ENCODE results near the gene CYB5B. TPM values are rescaled to one million over a fixed set of nuclear protein-coding genes. Genes with fewer than 3 reads are reported as not detected.

The CYB5B gene
- total RNA-seq, 1 donor from 2014 or later: 97.5 TPM

DNA sequence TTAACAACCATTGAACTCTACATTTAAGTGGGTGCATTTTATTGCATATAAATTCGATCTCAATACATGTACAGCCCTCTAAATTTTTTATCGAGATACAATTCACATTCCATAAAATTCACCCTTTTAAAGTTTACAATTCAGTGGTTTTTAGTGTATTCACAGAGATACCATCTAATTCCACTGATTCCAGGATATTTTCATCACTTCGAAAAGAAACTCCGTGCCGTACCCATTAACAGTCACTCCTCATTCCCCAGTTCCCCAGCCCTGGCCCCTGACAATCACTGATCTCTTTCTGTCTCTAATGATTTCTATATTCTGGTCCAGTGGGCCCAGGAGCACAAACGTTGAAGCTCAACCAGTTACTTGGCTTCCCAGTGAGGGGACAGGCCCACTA, 61.4 kb downstream of the CYB5B start:
- DNase-seq (ENCODE audit: low spot score): no peak

DNA sequence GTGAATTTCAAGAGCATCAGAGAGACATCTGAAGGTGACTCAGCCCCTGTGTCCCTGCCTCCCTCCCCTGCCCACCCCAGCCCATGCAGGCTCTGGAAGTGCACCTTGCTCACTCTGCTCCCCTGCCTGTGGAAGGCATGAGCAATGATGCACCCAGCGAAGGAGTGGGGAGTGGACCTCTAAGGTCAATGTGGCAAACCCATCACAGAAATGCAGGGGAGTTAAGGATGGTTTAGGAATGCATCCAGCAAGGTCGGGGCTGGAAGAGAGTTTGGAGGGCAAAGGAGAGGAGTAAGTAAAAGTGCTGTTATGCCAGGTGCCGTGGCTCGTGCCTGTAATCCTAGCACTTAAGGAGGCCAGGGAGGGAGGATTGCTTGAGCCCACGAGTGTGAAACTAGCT, 61.9 kb downstream of the CYB5B start:
- no peak for DNase-seq (ENCODE audit: low spot score)

DNA sequence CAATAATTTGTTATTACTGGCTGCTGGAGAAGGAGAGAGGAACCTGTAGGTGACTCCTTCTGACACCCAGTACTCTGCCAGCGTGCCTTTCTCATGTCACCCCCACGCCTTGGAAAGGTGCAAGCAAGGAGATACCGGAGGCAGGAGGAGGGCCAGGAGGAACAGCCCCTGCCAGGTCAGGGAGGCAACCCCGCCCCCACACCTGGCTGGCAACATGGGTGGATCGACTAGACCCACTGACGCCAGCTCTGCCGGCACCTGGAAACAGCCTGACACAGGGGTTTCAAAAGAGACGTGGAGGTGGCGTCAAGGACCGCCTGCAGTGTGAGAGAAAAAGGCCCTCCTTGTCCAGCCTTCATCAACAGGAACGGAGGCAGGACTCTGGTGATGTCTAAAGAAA, 62.3 kb downstream of the CYB5B start:
- no peak for DNase-seq (ENCODE audit: low spot score)

DNA sequence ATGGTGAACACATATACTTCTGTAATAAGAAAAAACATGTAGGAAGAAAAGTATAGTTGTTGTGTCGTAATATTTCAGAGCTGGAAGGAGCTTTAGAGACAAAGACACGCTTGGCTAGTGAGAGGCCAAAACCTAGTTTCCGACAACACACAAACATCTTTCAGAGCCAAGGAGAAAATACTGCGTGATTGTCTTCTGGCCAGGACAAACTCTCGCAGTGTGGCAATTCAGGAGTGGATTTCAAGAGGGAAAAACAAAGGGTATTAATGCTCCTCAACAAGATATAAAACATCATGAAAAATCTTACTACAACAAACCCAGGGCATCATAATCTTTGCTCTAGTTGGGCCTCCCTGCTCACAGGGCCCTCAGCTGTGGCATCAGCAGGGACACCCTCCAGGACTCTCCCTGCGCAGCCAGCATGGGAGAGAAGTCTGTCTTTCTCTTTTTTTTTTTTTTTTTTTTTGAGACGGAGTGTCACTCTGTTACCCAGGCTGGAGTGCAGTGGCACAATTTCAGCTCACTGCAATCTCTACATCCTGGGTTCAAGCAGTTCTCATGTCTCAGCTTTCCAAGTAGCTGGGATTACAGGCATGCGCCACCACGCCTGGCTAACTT, 66.4 kb downstream of the CYB5B start:
- DNase-seq (ENCODE audit: low spot score): no peak

DNA sequence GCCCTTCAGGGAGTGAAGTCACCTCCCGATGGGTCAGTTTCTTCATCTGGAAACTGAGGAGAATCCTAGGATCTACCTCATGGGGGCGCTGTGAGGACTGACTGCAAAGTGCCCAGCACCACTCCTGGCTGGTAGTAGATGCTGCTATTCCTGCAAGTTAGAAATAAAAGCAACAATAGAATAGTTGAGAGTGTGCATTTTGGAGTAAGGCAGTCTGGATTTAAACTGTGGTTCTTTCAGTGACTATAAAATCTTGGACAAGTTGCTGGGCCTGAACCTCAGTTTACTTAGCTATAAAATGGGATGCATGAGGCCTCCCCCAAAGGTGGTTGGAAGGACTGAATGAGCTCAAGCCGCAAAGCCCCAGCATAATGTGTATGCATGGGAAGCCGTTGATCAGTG, 70.6 kb downstream of the CYB5B start:
- no peak for DNase-seq (ENCODE audit: low spot score)

DNA sequence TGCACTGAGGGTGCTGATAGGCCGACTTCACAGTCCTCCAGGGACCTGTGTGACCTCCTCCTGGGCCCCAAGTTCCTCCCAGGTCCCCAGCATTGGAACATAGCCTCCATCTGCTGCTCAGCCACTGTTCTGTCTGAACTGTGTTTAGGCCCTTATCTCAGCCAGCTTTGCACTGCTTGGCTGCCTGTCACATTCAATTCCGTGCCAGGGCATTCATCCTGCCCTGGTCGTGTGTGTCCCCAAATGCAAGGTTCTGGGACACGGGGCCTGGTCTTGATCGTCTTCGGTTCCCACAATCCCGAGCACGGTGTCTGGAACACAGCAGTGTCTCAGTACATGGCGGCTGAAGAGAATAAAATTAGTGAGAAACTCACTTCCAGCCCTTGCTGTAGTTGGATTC, 71.4 kb downstream of the CYB5B start:
- no peak for DNase-seq (ENCODE audit: low spot score)

DNA sequence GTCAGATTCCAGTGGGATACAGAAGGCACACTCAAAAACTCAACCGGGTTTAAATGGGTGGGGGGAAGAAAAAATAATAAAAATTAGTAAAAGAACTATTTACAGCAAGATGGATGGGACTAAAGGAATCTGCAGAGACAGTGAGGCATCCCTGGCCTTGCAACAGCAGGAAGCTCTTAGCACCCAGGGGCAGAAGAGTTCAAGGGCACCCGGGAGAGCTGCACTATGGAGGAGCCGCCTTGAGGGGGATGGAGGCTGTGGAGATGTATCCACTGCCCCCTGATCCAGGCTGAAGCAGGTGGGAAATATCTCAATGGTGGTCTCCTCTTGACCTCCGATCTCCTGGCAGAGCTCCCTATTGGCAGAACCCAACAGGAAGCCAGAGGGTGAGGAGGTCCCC, 72.0 kb downstream of the CYB5B start:
- DNase-seq (ENCODE audit: low spot score): no peak

DNA sequence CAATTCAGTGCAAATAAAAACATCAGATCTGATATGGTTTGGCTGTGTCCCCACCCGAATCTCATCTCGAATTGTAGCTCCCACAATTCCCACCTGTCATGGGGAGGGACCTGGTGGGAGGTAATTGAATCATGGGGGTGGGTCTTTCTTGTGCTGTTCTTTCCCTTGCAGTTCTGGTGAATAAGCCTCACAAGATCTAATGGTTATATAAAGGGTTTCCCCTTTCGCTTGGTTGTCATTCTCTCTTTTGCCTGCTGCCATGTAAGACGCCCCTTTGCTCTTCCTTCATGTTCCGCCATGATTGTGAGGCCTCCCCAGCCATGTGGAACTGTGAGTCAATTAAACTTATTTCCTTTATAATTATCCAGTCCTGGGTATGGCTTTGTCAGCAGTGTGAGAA, 72.5 kb downstream of the CYB5B start:
- no peak for DNase-seq (ENCODE audit: low spot score)

DNA sequence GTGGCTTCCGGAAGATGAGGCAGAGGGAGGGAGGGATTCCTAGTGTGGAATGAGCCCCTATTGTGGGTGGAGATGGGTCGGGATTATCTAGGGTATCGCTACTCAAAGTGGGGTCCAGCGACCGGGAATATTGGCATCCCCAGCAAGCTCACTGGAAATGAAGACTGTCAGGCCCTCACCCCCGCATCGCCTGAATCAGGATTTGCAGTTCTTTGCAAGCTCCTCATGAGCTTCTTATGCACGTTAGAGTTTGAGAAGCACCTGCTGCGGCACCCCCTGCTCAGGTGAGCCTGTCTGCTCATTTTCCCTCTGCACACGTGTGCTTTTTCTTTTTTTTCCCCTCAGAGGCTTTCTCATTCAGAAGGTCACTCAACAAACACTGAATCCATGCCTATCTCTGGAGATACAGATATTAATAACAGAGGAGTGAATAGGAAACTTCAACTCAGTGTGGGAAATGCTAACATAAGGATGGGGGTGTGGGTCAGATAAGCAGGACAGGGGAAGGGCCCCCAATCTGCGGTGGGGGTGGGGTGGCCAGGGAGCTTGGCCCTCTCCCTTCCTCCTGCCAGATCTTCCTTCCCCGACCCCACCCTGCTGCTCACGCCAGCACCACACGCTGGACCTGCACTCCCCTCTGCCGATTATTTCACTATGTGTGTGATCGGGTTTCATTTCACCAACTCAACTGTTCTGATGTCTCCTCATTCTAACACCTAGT, 73.6 kb downstream of the CYB5B start:
- no peak for DNase-seq (ENCODE audit: low spot score)

DNA sequence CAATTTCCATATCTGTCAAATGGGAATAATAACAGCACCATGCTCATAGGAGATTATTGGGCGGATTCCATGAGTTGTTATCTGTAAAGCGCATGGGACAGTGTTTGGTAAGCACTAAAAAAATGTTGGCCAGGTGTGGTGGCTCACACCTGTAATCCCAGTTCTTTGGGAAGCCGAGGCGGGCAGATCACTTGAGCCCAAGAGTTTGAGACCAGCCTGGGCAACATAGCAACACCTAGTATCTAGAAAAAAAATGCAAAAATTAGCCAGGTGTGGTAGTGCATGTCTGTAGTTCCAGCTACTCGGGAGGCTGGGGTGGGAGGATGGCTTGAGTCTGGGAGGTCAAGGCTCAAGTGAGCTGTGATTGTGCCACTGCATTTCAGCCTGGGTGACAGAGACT, 74.5 kb downstream of the CYB5B start:
- no peak for DNase-seq (ENCODE audit: low spot score)

DNA sequence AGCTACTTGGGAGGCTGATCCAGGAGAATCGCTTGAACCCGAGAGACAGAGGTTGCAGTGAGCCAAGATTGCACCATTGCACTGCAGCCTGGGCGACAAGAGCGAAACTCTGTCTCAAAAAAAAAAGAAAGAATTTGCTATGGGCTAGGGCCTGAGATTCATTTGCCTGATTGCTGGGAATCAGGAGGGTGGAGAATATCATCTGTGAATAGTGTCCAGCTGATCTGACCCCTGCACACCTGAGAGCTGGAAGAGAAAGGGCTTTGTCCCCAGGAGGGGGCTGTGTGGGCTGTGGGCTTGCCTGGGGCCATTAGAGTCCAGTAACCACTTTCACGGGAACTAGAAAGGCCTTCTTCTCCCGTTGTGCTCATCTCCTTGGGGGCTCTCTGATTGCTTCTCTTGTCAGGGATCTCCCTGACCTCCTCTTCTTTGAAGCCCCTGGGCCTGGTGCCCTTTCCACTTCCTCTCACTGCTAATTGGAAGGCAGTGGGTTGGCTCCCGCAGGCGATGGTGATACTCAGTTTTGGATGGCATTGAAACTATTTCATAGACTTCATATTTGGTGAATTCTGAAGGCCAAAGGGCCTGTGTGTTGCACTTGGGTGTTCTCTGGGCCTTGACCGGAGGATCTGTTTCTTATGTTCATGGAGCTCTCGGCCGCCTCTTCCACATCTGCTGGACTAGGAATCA, 75.3 kb downstream of the CYB5B start:
- no peak for DNase-seq (ENCODE audit: low spot score)

DNA sequence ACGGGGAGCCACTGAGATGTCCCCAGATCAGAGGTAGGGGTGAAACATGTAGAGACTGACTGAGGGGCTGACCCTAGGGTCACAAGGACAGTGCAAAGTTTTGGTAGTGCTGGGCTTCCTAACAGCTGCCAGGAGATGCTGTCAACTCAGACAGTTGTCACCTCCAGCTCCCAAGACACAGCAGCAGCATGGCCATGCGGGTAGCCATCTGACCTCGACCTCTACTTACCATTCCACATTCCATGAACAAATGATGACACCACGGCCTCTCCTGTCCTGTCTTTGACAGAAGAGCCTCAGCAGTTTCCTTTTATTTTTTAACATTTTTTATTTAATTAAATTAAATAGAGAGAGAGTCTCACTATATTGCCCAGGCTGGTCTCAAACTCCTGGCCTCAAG, 76.1 kb downstream of the CYB5B start:
- no peak for DNase-seq (ENCODE audit: low spot score)

DNA sequence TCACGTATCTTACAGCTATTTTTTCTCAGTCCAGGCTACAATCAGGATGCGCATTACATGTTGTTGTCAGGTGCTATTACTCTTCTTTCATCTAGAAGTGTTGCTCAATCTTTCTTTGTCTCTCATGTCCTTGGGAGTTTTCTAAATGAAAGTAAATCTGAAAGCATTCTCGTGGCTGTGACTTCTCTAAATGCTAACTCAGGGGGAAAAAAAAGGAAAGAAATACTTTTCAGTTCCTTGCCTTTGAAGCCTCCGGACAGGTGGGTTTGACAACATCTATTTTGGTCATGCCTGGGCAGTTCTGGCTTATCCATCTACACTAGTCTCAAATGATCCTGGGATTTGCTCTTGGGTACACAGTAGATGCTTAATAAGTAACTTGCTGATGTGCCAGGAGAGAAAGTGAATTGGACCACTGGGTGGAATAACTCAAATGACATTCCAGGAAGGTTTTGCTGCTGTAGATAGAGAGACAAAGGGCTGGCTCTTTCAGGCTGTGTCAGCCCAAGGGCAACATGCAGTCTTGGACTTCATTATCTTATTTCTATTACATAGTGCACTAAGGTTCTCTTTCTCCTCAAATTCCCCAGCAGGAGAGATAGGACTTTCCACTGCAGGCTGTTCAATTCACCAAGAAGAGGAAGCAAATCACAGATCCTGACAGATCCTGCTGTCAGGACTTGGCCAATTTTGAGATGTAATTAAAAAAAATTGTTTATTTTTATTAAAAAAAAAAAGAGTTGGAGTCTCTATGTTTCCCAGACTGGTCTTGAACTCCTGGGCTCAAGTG, 77.7 kb downstream of the CYB5B start:
- no peak for DNase-seq (ENCODE audit: low spot score)

DNA sequence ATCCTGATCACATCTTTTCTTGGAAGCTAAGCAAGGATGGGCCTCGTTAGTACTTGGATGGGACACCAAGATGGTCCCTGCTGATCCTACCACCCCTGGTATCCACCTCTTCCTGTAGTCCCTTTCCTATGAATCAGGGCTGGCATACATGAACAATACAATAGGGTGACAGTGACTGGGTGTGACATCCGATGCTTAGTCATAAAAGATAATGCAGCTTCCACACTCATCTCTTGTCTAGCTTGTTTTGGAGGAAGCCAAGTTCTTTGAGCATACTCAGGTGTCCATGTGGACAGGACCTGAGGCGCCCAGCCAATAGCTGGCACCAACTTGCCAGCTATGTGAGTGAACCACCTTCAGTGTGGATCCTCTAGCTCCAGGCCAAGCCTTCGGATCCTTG, 78.8 kb downstream of the CYB5B start:
- DNase-seq (ENCODE audit: low spot score): no peak

DNA sequence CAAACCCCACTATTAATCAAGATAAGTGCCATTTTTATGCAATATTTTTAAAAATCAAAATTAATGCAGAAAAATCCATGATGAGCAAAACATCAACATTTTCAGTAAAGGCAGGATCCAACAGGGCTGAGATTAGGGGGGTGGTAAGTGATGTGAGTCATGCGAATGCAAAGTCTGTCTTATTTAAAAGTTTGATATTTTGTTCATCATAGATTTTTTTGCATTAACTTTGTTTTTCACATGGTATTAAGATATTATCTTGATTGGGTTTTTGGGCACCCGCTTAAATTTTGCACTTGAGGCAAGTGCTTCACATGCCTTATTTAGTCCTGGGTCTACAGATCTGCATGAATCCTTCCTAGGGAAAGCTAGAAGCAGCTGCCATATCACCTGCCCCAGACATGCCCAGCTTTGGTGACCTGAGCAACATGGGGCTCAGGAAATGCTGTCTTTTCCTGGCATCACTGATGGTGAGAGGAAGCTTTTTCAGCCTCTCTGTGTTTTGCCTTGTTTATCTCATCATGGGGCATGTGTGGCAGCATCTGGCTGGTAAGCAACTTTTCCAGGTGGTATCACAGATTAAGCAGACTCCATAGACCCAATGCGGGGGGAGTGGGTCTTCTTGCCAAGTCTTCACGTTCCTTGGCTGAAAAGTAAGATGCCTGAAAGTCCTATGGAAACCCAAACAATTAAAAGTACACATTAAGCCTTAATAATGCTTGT, 83.8 kb downstream of the CYB5B start:
- no peak for DNase-seq (ENCODE audit: low spot score)

DNA sequence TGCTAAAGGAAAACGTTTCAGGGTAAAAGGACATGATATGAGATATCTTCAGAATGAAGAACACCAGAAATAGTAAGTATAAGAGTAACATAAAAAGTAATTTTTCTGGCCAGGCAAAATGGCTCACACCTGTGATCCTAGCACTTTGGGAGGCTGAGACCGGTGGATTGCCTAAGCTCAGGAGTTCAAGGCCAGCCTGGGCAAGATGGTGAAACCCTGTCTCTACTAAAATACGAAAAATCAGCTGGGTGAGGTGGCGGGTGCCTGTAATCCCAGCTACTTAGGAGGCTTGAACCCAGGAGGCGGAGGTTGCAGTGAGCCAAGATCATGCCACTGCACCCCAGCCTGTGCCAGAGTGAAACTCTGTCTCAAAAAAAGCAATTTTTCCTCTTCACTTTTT, 84.7 kb downstream of the CYB5B start:
- DNase-seq (ENCODE audit: low spot score): no peak

DNA sequence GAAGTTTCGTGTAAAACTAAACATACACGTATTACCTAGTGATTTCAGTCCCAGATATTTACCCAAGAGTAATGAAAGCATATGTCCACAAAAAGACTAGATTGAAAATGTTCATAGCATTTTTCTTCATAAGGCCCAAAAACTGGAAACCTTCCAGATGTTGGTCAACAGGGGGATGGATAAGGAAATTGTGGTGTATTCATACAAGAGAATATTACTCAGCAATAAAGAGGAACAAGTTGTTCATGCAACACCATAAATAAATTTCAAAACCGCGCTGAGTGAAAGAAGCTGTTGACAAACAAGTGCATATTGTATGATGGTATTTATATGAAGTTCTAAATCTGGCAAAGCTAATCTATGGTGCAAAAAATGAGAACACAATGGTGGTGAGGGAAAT, 87.2 kb downstream of the CYB5B start:
- no peak for DNase-seq (ENCODE audit: low spot score)

DNA sequence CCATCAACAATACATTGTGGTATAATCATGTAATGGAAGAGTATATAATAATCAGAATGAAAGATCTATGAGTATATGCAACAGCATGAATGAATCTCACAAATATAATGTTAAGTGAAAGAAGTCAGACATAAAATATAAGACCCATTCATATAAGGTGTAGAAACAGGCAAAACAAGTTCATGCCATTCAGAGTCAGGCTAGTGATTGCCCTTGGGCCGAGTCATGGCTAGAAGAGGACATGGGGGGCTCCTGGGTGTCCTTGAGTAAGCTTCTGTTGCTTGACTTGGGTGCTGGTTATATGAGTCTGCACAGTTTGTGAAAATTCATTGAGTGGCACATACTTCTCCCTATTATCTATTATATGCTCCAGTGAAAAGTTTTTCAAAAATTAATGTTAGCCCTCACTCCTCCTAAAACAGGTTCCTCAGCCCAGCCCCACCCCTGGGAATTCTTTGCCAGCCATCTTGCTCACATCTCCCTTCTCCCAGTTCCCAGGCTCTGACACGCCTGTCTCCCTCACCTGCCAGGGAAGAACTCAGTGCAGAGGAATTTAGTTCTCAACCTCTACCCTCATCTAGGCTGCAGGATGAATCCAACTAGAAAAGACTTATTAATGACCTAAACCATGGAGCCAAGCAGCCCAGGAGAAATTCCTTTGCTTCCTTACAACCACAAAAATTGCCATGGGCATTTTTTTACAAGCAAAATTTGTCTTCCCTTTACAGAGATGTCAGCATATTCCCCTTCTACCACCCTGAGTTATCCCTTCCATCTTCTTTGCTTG, 89.0 kb downstream of the CYB5B start:
- no peak for DNase-seq (ENCODE audit: low spot score)

DNA sequence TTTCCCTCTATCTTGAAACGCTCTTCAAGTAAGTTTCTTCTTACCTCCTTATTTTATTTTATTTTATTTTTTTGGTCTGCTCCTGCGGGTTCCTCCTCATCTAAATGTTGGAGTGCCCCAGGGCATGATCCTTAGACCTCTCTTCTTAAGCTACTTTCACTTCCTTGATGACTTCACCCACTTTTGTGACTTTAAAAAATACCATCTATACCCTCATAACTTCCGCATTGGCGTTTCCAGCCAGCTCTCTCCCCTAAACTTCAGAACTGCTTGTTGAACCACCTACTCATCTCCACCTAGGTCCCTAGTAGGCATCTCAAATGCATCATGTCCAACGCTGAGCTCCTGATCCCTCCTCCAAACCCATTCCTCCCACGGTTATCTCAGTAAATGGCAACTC, 89.9 kb downstream of the CYB5B start:
- no peak for DNase-seq (ENCODE audit: low spot score)

Measured in umbilical cord (tissue), 2 donors.